Measurements from ENCODE around the gene KDM4C.

Gene KDM4C

DNA sequence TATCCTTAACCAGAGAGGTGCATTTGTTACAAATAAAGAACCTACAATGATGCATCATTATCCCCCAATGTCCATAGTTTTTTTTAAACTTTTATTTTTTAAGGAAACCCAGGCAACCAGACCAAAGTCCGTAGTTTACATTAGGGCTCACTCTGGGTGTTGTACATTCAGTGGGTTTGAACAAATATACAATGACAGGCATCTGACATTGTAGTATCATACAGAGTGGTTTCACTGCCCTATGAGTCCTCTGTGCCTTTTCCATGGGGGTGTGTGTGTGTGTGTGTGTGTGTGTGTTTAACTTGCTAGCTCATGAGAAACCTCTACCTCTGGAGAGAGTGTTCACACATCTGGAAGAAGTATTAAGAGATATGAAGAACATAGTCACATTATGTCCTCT, 141.5 kb downstream of the KDM4C start:
- TF ChIP-seq TAF1 (IDR thresholded peaks at IDR 0.05; ENCODE audit: borderline replicate concordance, low read depth, low read length) (no peak), POLR2AphosphoS5 (IDR thresholded peaks at IDR 0.05; ENCODE audit: low read depth, low read length) (no peak), POLR2A (IDR thresholded peaks at IDR 0.05; ENCODE audit: low read depth, low read length) (no peak)
- FAIRE-seq (no peak), DNase-seq (ENCODE audit: insufficient read length) (no peak)

DNA sequence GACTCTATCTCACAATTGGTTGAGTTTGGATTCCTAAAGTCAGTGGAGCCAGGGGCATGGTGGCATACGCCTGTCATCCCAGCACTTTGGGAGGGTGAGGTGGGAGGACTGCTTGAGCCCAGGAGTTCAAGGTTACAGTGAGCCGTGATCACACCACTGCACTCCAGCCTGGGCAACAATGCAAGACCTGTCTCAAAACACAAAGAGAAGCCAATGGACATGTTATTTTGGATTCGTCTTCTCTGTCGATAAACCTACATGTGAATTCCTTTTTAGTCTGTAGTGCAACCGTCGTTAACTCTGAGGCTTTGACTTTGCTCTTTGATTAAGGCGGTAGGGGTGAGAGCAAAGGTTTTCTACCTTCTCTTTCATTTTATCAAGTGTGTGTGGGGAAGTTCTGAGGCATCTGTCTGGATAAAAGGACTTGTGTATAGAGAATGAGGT, 142.7 kb downstream of the KDM4C start:
- TF ChIP-seq POLR2AphosphoS5 (IDR thresholded peaks at IDR 0.05; ENCODE audit: low read depth, low read length) (no peak), TAF1 (IDR thresholded peaks at IDR 0.05; ENCODE audit: borderline replicate concordance, low read depth, low read length) (no peak), POLR2A (IDR thresholded peaks at IDR 0.05; ENCODE audit: low read depth, low read length) (no peak)
- DNase-seq (ENCODE audit: insufficient read length) (no peak), FAIRE-seq (no peak)

DNA sequence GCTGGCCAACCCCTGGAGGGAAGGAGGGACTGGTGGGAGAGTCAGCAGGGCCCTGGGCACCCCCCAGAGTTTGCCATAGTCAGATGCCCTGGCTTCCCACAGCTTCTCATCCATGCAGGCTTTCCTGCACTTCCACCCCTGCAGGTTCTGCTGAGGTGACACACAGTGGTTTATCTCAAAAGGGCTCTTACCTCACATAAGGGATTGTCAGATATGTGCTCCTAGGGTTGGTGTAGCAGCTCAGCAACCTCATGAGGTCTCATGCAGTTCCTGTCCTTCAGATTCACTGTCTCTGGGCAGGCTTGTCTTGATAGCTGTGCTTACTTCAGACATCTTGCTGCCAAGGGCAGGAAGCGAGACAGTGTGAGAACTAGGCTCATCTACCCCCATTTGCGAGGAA, 143.4 kb downstream of the KDM4C start:
- FAIRE-seq, result no peak
- no peak for DNase-seq (ENCODE audit: insufficient read length)
- TF ChIP-seq POLR2A (IDR thresholded peaks at IDR 0.05; ENCODE audit: low read depth, low read length), result no peak
- no peak for TF ChIP-seq POLR2AphosphoS5 (IDR thresholded peaks at IDR 0.05; ENCODE audit: low read depth, low read length)
- TF ChIP-seq TAF1 (IDR thresholded peaks at IDR 0.05; ENCODE audit: borderline replicate concordance, low read depth, low read length), result no peak

DNA sequence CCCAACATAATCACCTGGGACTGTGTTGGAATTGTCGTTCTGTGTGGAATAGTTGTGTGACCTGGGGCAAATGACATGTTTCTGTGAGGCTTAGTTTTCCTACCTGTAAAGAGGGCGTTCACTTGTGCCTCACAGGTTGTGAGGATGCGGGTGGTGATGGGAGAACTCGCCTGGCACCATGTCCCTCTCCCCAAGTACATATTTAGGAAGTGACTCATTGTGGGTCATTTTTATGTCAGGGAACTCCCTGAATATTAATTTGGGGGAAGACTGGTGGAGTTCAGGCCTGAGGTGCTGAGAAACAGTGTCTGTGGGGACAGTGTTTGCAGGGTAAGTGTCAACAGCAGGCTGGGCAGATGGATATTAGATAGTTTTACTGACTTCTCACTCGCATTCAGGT, 144.7 kb downstream of the KDM4C start:
- FAIRE-seq (peak; percentile 60), DNase-seq (ENCODE audit: insufficient read length) (no peak)
- TF ChIP-seq TAF1 (IDR thresholded peaks at IDR 0.05; ENCODE audit: borderline replicate concordance, low read depth, low read length) (no peak), POLR2AphosphoS5 (IDR thresholded peaks at IDR 0.05; ENCODE audit: low read depth, low read length) (no peak), POLR2A (IDR thresholded peaks at IDR 0.05; ENCODE audit: low read depth, low read length) (no peak)

DNA sequence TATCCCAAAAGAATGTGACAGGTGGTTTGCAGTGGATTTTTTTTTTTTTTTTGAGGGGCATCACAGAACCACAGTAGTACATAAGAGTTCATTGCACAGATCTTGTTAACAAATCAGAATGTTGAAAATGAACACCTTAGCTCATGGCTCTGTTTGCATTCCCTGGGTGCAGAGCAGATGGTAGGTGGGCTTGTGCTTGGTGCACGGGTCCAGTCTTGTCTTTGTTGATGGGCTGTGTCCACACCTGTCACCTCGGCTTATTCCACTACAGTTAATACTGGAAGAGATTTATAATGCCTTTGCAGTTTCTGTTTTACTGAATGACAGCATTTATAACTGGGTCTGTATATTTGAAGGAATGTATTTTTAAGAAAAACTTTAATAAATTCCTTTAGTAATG, 146.6 kb downstream of the KDM4C start:
- TF ChIP-seq TAF1 (IDR thresholded peaks at IDR 0.05; ENCODE audit: borderline replicate concordance, low read depth, low read length), result no peak
- TF ChIP-seq POLR2A (IDR thresholded peaks at IDR 0.05; ENCODE audit: low read depth, low read length), result no peak
- no peak for TF ChIP-seq POLR2AphosphoS5 (IDR thresholded peaks at IDR 0.05; ENCODE audit: low read depth, low read length)
- DNase-seq (ENCODE audit: insufficient read length) (no peak), FAIRE-seq (no peak)

DNA sequence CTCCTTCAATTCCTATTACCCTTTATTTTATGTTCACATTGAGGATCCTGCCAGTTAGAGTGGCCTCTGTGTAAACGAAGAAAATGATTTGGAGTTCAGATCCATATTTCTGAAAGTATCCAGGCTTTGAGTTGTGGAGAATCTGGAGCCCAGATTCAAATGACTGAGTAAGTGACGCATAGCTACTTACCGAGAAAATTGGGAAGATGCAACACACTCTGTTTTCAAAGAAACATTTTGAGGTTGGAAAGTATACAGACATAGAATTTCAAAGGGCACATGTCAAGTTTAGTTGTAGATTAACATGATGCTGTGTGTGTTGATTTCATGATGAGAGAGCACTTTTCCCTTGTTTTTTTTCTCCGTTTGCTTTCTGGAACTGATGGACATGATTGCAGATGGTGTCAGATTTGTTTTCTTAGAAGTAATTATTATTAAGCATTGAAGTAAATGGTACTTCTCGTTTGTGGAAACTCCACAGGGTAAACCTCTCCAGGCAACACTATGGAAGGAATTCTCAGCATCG, 148.1 kb downstream of the KDM4C start:
- TF ChIP-seq POLR2A (IDR thresholded peaks at IDR 0.05; ENCODE audit: low read depth, low read length) (no peak), TAF1 (IDR thresholded peaks at IDR 0.05; ENCODE audit: borderline replicate concordance, low read depth, low read length) (no peak), POLR2AphosphoS5 (IDR thresholded peaks at IDR 0.05; ENCODE audit: low read depth, low read length) (no peak)
- no peak for FAIRE-seq
- DNase-seq (ENCODE audit: insufficient read length), result no peak

DNA sequence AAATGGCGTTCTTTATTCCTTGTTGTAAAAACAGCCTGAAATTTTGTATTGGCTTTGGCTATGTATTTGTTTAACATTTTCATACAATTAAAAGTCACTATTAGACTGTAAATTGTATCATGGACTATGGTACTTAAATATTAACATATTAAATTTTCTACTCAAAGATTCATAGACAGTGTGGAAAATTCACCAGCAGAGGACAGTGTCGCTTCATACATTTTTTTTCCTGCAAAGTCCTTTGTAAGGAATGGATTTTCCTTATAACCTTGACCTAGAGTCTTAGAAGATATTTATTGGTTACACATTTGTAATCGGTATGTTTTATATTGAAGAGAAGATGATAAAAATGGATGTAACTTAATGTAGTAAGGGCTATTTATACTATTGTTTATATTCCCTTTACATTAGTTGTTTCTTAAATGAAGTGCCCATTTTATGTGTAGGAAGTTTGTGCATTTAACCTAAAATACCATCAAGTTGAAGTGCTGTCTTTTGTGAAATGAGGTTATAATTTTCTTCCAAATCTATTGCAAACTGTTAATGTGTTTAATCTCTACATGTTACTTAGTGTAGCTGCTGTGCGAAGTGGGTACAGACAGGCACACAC, 150.1 kb downstream of the KDM4C start:
- no peak for DNase-seq (ENCODE audit: insufficient read length)

DNA sequence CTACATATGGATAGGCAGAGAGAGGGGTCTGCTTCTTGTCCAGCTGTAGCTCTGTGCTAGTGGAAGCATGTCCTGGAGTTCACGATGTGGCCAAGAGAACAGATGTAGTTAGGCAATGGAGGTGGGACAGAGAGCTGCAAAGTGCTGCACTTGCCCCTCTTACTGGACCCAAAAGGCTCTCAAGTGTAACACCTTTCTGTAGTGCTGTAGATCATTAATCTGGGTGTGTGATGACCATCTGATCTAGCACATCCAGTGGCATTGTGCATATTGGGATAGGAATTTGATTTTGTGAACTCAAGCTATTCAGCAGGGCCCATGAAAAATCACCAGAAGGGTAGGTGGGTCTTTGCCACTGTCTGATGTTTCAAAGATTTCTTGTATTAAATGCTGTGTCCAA, 151.4 kb downstream of the KDM4C start:
- DNase-seq (ENCODE audit: insufficient read length), result no peak
- TF ChIP-seq POLR2A (IDR thresholded peaks at IDR 0.05; ENCODE audit: low read depth, low read length) (no peak), TAF1 (IDR thresholded peaks at IDR 0.05; ENCODE audit: borderline replicate concordance, low read depth, low read length) (no peak), POLR2AphosphoS5 (IDR thresholded peaks at IDR 0.05; ENCODE audit: low read depth, low read length) (no peak)
- no peak for FAIRE-seq

More for the DNA sequence above, 150.1 kb downstream of the KDM4C start:
- TF ChIP-seq POLR2A (IDR thresholded peaks at IDR 0.05; ENCODE audit: low read depth, low read length) (no peak), TAF1 (IDR thresholded peaks at IDR 0.05; ENCODE audit: borderline replicate concordance, low read depth, low read length) (no peak), POLR2AphosphoS5 (IDR thresholded peaks at IDR 0.05; ENCODE audit: low read depth, low read length) (no peak)
- FAIRE-seq, result no peak

DNA sequence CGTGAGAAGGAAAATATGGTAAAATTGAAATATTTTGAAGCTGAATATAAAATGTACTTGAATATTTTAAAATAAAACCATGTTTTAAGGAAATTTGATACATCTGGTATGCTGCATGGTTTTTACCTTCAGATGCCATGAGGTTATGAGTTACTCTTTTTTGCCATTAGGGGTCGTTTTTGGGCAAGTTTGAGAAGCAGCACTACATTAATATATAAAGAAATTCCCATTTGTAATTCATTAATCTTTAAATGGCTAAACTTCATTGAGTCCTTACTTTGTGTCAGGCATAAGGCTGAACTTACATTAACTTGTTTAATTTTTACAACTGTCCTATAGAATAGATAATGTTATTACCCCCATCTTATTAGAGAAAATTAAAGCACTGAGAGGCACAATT, 152.3 kb downstream of the KDM4C start:
- no peak for TF ChIP-seq POLR2A (IDR thresholded peaks at IDR 0.05; ENCODE audit: low read depth, low read length)
- TF ChIP-seq TAF1 (IDR thresholded peaks at IDR 0.05; ENCODE audit: borderline replicate concordance, low read depth, low read length), result no peak
- no peak for TF ChIP-seq POLR2AphosphoS5 (IDR thresholded peaks at IDR 0.05; ENCODE audit: low read depth, low read length)
- FAIRE-seq, result no peak
- no peak for DNase-seq (ENCODE audit: insufficient read length)

DNA sequence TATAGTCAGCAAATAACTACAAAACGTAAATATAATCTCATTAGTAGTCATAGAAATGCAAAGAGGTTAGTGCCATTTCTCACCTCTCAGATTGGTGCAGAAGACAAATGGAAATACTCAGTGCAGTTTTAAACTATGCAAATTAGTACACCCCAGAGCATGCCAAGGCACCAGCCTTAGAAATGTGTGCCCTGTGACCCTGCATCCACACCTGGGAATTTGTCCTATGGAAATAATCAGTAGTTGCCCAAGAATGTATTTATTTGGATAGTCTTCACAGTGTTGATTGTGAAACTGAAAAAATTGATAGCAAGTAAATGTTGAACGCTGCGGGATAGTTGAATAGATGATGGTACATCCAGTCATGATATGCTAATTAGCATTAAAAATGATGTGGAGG, 152.7 kb downstream of the KDM4C start:
- FAIRE-seq, result no peak
- no peak for DNase-seq (ENCODE audit: insufficient read length)
- TF ChIP-seq POLR2AphosphoS5 (IDR thresholded peaks at IDR 0.05; ENCODE audit: low read depth, low read length), result no peak
- TF ChIP-seq TAF1 (IDR thresholded peaks at IDR 0.05; ENCODE audit: borderline replicate concordance, low read depth, low read length), result no peak
- TF ChIP-seq POLR2A (IDR thresholded peaks at IDR 0.05; ENCODE audit: low read depth, low read length), result no peak

DNA sequence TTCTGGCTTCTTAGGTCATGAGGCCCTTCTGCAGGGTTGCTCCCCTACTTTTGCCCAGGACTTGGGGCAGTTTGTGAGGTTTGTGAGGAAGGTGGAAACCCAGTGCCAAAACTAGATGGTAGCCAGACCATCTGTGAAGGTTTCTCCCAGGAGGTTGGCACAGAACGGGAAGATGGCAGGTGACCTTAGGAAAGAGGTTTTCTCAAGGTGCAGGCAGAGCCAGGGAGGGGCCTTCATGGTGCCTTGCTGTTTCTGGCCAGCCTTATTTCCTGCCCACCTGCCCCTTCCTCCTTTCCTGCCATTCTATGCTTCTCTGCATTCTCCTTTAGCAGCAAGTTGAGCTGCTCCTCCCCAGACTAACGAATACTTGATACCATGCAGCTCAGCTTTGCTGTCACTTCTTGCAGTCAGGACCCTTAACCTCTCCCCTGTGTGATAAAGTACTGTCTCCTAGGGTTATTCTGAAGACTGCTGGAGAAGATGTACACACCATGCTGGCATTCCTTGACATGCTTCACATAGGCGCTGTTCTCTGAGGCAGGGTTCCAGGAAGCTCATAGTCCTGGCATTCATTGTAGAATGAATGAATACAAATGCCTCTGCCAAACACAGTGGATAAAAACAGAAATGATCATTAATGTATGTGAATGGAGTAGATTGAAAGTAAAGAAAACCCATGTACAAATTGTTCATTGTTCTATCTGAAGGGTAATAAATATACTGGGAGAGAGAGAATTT, 154.3 kb downstream of the KDM4C start:
- DNase-seq (ENCODE audit: insufficient read length) (no peak), FAIRE-seq (no peak)
- TF ChIP-seq POLR2A (IDR thresholded peaks at IDR 0.05; ENCODE audit: low read depth, low read length) (no peak), TAF1 (IDR thresholded peaks at IDR 0.05; ENCODE audit: borderline replicate concordance, low read depth, low read length) (no peak), POLR2AphosphoS5 (IDR thresholded peaks at IDR 0.05; ENCODE audit: low read depth, low read length) (no peak)

DNA sequence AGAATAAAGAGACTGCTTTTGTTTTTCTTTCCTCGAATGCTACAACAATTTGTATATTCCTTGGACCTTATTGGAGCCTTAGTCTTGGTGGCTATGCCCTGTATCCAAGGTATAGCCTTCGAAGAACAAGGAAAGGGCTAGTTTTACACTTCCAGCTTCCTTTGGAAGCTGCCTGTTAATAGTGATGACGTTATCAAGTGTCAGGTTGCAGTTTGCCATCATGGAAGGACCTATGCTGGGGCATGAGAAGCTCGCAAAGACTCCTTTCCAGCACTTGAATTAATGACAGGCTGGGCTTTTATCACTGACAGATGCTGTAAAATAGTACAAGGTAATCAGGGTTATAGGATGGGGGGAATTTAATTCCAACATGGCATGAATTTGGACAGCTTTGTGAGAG, 157.9 kb downstream of the KDM4C start:
- FAIRE-seq, result no peak
- no peak for DNase-seq (ENCODE audit: insufficient read length)
- TF ChIP-seq POLR2AphosphoS5 (IDR thresholded peaks at IDR 0.05; ENCODE audit: low read depth, low read length), result no peak
- TF ChIP-seq TAF1 (IDR thresholded peaks at IDR 0.05; ENCODE audit: borderline replicate concordance, low read depth, low read length), result no peak
- no peak for TF ChIP-seq POLR2A (IDR thresholded peaks at IDR 0.05; ENCODE audit: low read depth, low read length)
